Activated CD8-positive, alpha-beta memory T cell treated with anti-CD3 and anti-CD28 coated beads for 36 hours (primary cell): ENCODE results near the gene MFAP4. TPM values are rescaled to one million over a fixed set of nuclear protein-coding genes. Genes with fewer than 3 reads are reported as not detected.
"Not testable (repeated sequence)": the region's sequence is repeated elsewhere in the genome, so short reads cannot be mapped to it uniquely, and the experiment has no call there.

Source experiments
- CTCF ChIA-PET: fragments of 350-600 bp; sonication (Branson Sonifier 250); formaldehyde crosslinking; loops from one replicate; lab custom pipeline; 2021; ENCODE audit warnings: antibody characterized with exemption; lab: Charles Lee
- POLR2A ChIA-PET: fragments of 350-600 bp; sonication (Branson Sonifier 250); formaldehyde crosslinking; loops from one replicate; lab custom pipeline; 2021; ENCODE audit warnings: antibody characterized with exemption; lab: Charles Lee
- total RNA-seq, 2 experiments: library from RNA; stranded (reverse); gene quantifications; one replicate each; pipeline ENCODE4 v1.2.3, GENCODE V29; 2021

MFAP4 gene
- total RNA-seq, 2 experiments from 2014 or later = not detected

GRCh38 chr17:19364699-19365498 lies 22.1 kb downstream of the MFAP4 start:
- ChIA-PET POLR2A (interaction anchor here (0.5 kb wide), 1 partner anchor 71 kb away, joined by 8 read pairs; no protein-coding TSS in a partner anchor), CTCF (interaction anchor here (1.3 to 5.5 kb wide), 3 partner anchors 13 to 397 kb away, joined by 3 to 63 read pairs (median 3); partner anchors contain the start of gene MAPK7)

DNA sequence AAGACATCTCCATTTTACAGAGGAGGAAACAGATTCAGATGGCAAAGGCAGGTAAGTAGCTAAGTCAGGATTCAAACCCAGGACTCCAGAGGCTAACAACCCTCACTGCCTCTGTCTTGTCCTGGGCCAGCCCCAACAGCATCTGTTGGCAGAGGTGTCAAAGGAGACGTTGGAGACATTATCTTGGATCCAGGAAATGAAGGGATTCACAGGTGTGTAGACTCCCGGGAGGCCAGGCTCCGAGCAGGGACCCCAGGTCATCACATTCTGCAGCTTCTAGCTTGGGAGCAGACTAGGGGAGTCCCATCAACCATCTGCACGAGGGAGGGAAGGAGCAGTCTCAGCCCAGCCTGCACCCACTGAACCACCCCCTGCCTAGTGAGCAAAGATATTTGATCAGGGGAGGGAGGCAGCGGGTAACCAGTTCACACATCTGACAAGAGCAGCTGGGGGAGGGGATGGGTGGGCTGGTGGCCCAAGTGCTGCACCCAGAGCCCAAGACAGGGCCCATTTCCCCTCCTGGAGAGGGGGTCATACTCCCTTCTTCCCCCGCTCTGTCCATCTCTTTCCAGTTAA lies 23.4 kb downstream of the MFAP4 start:
- CTCF ChIA-PET = interaction anchor here (0.6 to 5.5 kb wide), 22 partner anchors 9 to 399 kb away, joined by 3 to 63 read pairs (median 4); partner anchors contain the start of gene MAPK7
- POLR2A ChIA-PET = no interaction called here

- POLR2A ChIA-PET = interaction anchor here (1.0 kb wide), 1 partner anchor 15 kb away, joined by 9 read pairs; the partner anchor contains the start of gene MAPK7
- CTCF ChIA-PET = interaction anchor here (0.6 to 5.5 kb wide), 24 partner anchors 9 to 400 kb away, joined by 3 to 63 read pairs (median 4); partner anchors contain the start of gene MAPK7
Measured at GRCh38 chr17:19363114-19363438, 23.9 kb downstream of the MFAP4 start.

DNA sequence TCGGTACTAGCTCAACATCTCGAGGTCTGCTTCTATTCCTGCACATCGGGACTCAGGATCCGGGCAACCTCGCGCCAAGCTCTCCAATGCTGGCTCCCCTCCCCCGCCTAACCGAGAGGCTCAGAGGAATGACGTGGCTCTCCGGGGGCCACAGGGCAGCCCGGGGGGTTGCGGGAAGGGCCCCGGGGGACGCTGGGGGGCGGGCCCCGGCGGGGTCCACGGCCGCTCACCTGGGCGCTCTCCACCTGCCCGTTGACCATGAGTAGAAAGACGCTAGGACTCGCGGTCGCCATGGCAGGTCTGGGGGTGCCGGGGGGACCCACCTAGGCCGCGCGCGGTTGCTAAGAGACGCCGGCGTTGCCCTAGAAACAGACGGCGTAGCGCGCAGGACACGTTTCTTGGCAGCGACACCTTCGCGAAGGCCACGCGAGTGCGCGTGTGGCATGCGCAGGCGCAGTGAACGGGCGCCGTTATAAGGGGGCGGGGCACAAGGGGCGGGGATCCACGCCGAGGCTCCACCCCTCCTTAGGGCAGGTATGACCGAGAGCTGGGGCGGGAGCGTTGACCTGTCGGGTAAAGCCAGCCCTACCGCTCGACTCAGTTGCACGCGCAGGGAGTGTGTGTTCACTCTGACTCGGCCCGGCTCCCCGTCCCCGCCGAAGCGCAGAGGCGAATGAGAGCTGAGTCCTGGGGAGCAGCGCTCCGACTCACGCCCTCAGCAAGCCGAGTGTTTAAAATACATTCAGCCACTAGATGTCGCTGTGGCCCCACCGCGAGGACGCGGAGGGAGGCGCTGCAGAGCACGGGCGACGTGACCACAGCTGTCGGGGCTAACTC lies 24.5 kb downstream of the MFAP4 start, which contains the start of gene B9D1:
B9D1 (minus strand) TSS at position 447 of the 837 bp plus-strand sequence; CDS start at position 293, 154 bp downstream.
- ChIA-PET CTCF (interaction anchor here (0.6 to 5.5 kb wide), 28 partner anchors 8 to 400 kb away, joined by 3 to 63 read pairs (median 4); partner anchors contain the start of gene MAPK7), POLR2A (interaction anchor here (1.0 kb wide), 1 partner anchor 15 kb away, joined by 9 read pairs; the partner anchor contains the start of gene MAPK7)

- POLR2A ChIA-PET = no interaction called here
- CTCF ChIA-PET = interaction anchor here (1.2 to 5.5 kb wide), 8 partner anchors 13 to 286 kb away, joined by 3 to 63 read pairs (median 7); partner anchors contain the start of gene MAPK7
Measured at GRCh38 chr17:19361944-19362276, 25.1 kb downstream of the MFAP4 start.

GRCh38 chr17:19361326-19361725 lies 25.7 kb downstream of the MFAP4 start:
- POLR2A ChIA-PET = no interaction called here
- CTCF ChIA-PET = interaction anchor here (2.4 to 5.5 kb wide), 2 partner anchors 86 to 105 kb away, joined by 7 to 63 read pairs; no protein-coding TSS in a partner anchor

- POLR2A ChIA-PET = no interaction called here
- CTCF ChIA-PET = no interaction called here
Measured at GRCh38 chr17:19360772-19361171, 26.2 kb downstream of the MFAP4 start.

DNA sequence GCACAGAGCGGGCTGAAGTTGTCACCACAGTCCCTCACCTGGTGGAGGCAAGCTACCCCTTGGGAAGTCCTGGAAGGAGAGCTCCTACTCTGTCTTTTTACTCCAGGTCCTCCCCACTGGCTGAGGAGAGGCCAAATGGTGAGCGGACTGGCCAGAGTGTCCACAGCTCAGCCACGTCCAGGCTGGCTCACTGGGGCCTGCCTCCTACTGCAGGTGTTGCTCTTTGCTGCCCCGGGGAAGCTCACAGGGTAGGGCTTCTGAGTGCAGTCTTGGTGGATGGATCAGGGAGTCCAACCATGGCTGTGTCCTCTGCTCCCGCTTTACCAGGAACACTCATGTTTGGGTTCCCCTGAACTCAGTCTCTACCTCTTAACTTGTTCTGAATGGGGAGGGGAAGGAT lies 27.1 kb downstream of the MFAP4 start:
- ChIA-PET POLR2A (no interaction called here), CTCF (no interaction called here)

- POLR2A ChIA-PET = no interaction called here
- CTCF ChIA-PET = no interaction called here
Measured at GRCh38 chr17:19359151-19359550, 27.8 kb downstream of the MFAP4 start.

DNA sequence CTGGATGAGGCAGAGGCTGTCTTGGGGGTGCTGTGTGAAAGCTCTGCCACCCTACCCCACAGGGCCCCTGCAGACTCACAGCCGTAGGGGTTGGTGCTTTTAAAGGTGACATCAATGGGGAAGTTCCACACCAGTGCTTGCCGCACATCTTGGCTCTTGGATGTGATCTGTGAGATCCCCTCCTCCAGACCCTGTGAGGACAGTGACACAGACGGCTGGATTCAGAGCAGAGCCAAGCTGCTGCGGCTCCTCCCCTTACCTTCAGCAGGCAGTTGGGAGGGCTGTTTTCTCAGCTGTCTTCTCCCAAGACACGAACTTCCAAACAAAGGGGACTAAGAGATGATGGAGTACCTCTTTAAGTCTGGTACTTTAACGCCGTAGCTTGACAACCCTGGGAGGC lies 29.2 kb downstream of the MFAP4 start:
- CTCF ChIA-PET = interaction anchor here (0.8 kb wide), 1 partner anchor 89 kb away, joined by 3 read pairs; no protein-coding TSS in a partner anchor
- POLR2A ChIA-PET = no interaction called here

DNA sequence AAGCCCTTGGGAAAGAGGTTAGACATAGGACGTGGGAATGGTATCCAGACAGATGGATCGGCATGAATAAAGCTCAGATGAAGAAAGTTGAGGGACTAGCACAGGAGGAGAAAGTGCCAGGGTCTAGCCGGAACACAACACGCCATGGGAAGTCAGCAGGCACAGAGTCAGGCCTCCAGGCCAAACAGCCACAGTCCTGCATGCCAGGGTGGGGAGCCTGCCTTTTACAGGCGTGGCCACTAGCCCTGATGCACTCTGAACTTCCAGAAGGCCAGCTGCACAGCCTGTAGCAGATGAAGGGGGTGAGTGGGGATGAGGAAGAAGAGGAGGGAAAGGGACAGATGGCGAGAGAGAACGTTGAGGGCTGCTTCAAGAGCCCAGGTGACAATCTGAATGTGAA lies 29.6 kb downstream of the MFAP4 start:
- ChIA-PET POLR2A (no interaction called here), CTCF (interaction anchor here (0.8 kb wide), 1 partner anchor 90 kb away, joined by 3 read pairs; no protein-coding TSS in a partner anchor)

GRCh38 chr17:19354748-19355147 lies 32.2 kb downstream of the MFAP4 start:
- POLR2A ChIA-PET = no interaction called here

GRCh38 chr17:19353401-19353800 lies 33.6 kb downstream of the MFAP4 start:
- CTCF ChIA-PET = interaction anchor here (1.1 kb wide), 1 partner anchor 10 kb away, joined by 6 read pairs; no protein-coding TSS in a partner anchor
- POLR2A ChIA-PET = not testable (repeated sequence)

More at GRCh38 chr17:19354748-19355147, 32.2 kb downstream of the MFAP4 start:
- CTCF ChIA-PET = no interaction called here

- ChIA-PET CTCF (no interaction called here), POLR2A (no interaction called here)
Measured at GRCh38 chr17:19348806-19349205, 38.2 kb downstream of the MFAP4 start.

DNA sequence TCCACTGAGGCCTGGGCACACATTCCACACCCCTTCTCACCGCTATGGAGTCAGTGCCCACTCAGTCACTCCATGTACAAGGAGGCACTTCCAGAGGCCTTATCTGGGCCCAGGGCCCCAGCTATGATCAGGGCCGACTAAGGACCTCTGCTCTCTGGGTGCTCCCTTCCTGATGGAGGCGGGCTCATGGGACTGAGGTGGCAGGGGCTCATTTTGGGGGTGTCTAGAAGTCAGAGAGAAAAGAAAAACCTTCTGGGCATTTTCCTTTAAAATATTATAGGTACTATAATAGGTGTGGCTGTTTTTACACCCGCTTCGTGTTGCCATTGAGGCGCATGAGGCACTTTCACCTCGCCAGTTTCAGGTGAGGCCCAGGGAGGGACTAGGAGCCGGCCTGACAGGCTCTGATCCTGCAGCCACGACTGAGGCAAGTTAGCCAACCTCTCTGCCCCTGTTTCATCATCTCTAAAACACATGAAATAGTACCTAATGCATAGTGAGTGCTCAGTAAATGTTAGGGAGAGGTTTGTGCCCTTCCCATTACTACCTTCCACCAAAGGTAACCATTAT lies 38.8 kb downstream of the MFAP4 start:
- CTCF ChIA-PET = no interaction called here
- POLR2A ChIA-PET = no interaction called here

GRCh38 chr17:19347323-19348080 lies 39.5 kb downstream of the MFAP4 start:
- ChIA-PET POLR2A (no interaction called here), CTCF (no interaction called here)

DNA sequence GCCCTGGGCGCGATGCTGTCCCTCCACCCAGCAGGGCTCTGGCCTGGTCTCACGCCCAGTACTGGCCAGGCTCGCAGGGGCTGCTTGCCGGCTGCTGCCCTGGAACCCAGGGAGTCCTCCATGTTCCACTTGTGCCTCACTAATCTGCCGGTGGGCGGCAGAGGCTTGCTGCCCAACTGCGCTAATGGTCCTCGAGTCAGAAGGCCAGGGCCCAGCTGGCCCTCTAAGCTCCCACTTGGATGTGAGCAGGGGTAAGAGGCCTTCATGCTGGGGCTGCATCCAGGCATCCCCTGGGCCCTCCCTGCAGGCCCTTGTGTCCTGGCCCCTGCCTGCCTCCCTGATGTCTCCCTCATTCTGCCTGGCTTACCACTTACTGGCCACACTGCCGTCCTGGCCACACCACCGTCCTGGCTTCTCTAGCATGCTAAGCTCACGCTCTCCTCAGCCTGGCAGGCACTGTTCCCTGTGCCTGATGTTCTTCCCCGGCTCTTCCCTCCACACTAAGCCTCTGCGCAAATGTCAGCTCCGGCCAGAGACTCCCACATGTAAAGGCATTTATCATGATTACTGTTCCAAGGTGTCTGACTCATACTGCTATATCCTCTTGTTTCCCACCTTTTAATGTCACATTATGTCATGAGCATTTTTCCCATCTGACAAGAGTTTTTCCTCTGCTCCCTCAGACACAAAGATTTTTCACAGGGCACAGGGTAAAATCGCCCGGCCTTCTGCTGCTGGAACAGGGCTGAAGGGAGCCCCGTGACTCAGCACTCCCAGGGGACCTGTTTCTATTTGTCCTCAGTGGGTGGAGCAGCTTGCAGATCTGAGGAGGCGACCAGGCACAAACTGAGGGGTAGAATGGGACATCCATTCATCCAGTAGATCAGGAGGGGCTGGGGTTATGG lies 40.4 kb downstream of the MFAP4 start:
- POLR2A ChIA-PET = no interaction called here
- CTCF ChIA-PET = interaction anchor here (0.8 kb wide), 1 partner anchor 8 kb away, joined by 3 read pairs; no protein-coding TSS in a partner anchor
